ENCODE measurements around the gene C11orf54. TPM values are rescaled to one million over a fixed set of nuclear protein-coding genes. Genes with fewer than 3 reads are reported as not detected.
A peak's percentile ranks its signal among the peaks of the same experiment; 100 is the strongest.

The C11orf54 gene
- total and polyA plus RNA-seq, 10 of the 15 experiments (the other 5 are each of a cell fraction or from before 2014, with no cell fraction given) = 15.1 to 32.3 (median 26.8) TPM

- H3K4me2 ChIP-seq (ENCODE audit: control insufficient read depth, insufficient read depth) = no peak overlapping the region
- ChIA-PET SMC1A (ENCODE audit: uncharacterized antibody, unreplicated experiment) (interaction anchor here (0.7 to 6.2 kb wide), 4 partner anchors 10 to 62 kb away, joined by 3 to 31 read pairs (median 4); partner anchors contain the start of genes C11orf54 and TAF1D), CTCF (interaction anchor here (1.1 to 1.5 kb wide), 2 partner anchors 10 to 76 kb away, joined by 3 to 4 read pairs; no protein-coding TSS in a partner anchor), RAD21 (ENCODE audit: unreplicated experiment) (interaction anchor here (1.8 to 3.8 kb wide), 2 partner anchors 8 to 13 kb away, joined by 4 to 14 read pairs; partner anchors contain the start of genes C11orf54 and TAF1D), POLR2A (interaction anchor here (1.0 to 2.2 kb wide), 2 partner anchors 10 kb away, joined by 4 to 8 read pairs; no protein-coding TSS in a partner anchor)
- H3K4me1 ChIP-seq (ENCODE audit: control insufficient read depth, insufficient read depth, low read length) = no peaks in the 10 kb centered on the region
- FAIRE-seq (no peak), ATAC-seq (peak; percentile 7), DNase-seq (ENCODE audit: low read depth, low spot score) (no peak)
- BruUV-seq (replicated peaks) = no TSS peak
- in situ Hi-C loops (cut with MboI) = no loop called here
- H2AFZ ChIP-seq (ENCODE audit: control insufficient read depth, low read depth, low read length) = no peak overlapping the region
- H4K20me1 ChIP-seq (ENCODE audit: control insufficient read depth, insufficient read depth) = no peaks in the 10 kb centered on the region
- intact Hi-C loops (cut with micrococcal nuclease; ENCODE audit: unreplicated experiment) = no loop called here
- no peak overlapping the region for H3K4me3 ChIP-seq
- H3K9ac ChIP-seq (ENCODE audit: control insufficient read depth, insufficient read depth, low read length) = no peak overlapping the region
- H3K27ac ChIP-seq (ENCODE audit: control insufficient read depth, insufficient read depth) = no peak overlapping the region
- peaks cover 2% of the 10 kb centered on the region for H3K79me2 ChIP-seq (ENCODE audit: control insufficient read depth, insufficient read depth, low read length)
- 32% methylated on average over 4 of the region's 4 CpGs for WGBS (ENCODE audit: insufficient coverage, insufficient replicate concordance, low lambda C conversion rate, missing lambda C conversion rate)
- H3K27me3 ChIP-seq (replicated peaks in 1 of 2; ENCODE audit: control insufficient read depth in 2 of 2, insufficient read depth in 2 of 2, low read length in 1 of 2) = no peaks in the 10 kb centered on the region
- no peaks in the 10 kb centered on the region for H3K9me3 ChIP-seq (replicated peaks; ENCODE audit: control insufficient read depth, insufficient read depth, low read length)
- peaks cover 1 to 35% of the 10 kb centered on the region in 2 experiments; a peak in 3 of 4 replicates for H3K36me3 ChIP-seq (ENCODE audit: control insufficient read depth in 2 of 2, insufficient read depth in 2 of 2, low read length in 1 of 2)
- TF ChIP-seq IKZF1 (conservative IDR thresholded peaks at IDR 0.05) = no peak
- TF ChIP-seq ZBED1 (IDR thresholded peaks at IDR 0.05; ENCODE audit: borderline replicate concordance) = peak; percentile 50; the same call in 1 of the 2 replicates
- no peak for TF ChIP-seq USF2 (IDR thresholded peaks at IDR 0.05; ENCODE audit: borderline replicate concordance, low read depth, low read length)
- TF ChIP-seq STAT1 (conservative IDR thresholded peaks at IDR 0.05) = no peak
- no peak for TF ChIP-seq SREBF2 (IDR thresholded peaks at IDR 0.05; ENCODE audit: low read length)
- peak; percentile 23; the same call in 1 of the 2 replicates for TF ChIP-seq RUNX3 (IDR thresholded peaks at IDR 0.05; ENCODE audit: low read length)
- no peak for TF ChIP-seq HDAC6 (IDR thresholded peaks at IDR 0.05; ENCODE audit: unreplicated experiment)
- no peak for TF ChIP-seq NKRF (conservative IDR thresholded peaks at IDR 0.05)
- TF ChIP-seq MYB (IDR thresholded peaks at IDR 0.05; ENCODE audit: borderline replicate concordance, low read depth, low read length) = no peak
- no peak for TF ChIP-seq NR2C2 (IDR thresholded peaks at IDR 0.05; ENCODE audit: borderline replicate concordance, control insufficient read depth, insufficient read length, low read depth)
- TF ChIP-seq FOS (IDR thresholded peaks at IDR 0.05; ENCODE audit: borderline replicate concordance, extremely low read depth, insufficient read length) = no peak
- TF ChIP-seq NRF1 (conservative IDR thresholded peaks at IDR 0.05; ENCODE audit: low read depth, low read length) = no peak
- no peak for TF ChIP-seq SRF (IDR thresholded peaks at IDR 0.05; ENCODE audit: low read depth in 2 of 2, low read length in 2 of 2)
- 0 out of 2 replicates have a peak, but pooled peaks have one; percentile 29 for TF ChIP-seq CBFB (IDR thresholded peaks at IDR 0.05; ENCODE audit: low read depth)
- no peak for TF ChIP-seq PAX5 (IDR thresholded peaks at IDR 0.05; ENCODE audit: borderline replicate concordance, low read depth, low read length)
- TF ChIP-seq ZNF384 (IDR thresholded peaks at IDR 0.05; ENCODE audit: borderline replicate concordance, low read depth, low read length) = no peak
- no peak for TF ChIP-seq ZNF207 (IDR thresholded peaks at IDR 0.05; ENCODE audit: borderline replicate concordance)
- no peak for TF ChIP-seq ELK1 (IDR thresholded peaks at IDR 0.05; ENCODE audit: low read depth, low read length)
- no peak for TF ChIP-seq NFYA (IDR thresholded peaks at IDR 0.05; ENCODE audit: borderline replicate concordance, low read depth, low read length)
- TF ChIP-seq YY1 (IDR thresholded peaks at IDR 0.05; ENCODE audit: low read depth, low read length) = no peak
- TF ChIP-seq LARP7 (IDR thresholded peaks at IDR 0.05) = no peak
- TF ChIP-seq POLR2A (IDR thresholded peaks at IDR 0.05; ENCODE audit: low read depth, low read length) = 0 out of 2 replicates have a peak, but pooled peaks have one; percentile 39
Observed at GRCh38 chr11:93727985-93728791, 13.3 kb upstream of the C11orf54 start.
